ENCODE results near the gene PLCB1. TPM values are rescaled to one million over a fixed set of nuclear protein-coding genes. Genes with fewer than 3 reads are reported as not detected.

Gene PLCB1
- total and polyA plus RNA-seq, 2 experiments from 2014 or later, result 14.9 to 20.7 TPM

DNA sequence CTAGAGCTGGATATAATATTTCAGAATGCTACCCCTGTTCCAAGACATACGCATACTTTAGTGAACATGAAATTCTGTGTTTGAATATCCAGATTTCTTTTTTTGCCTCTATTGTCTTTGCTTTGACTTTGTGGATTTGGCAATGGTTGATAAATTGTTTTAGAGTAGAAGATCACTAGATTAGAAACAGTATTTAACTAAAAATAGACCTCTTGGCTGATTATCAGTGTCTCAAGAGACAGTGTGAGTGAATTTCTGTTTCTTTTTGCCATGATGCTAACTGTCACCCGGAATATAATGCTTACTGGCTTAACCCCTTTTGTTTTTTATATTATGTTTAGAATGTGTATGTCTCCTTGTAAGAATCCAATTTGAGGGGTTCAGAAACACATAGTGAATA is 102.5 kb downstream of the PLCB1 start (continued):
- TF ChIP-seq, protein P1, sequence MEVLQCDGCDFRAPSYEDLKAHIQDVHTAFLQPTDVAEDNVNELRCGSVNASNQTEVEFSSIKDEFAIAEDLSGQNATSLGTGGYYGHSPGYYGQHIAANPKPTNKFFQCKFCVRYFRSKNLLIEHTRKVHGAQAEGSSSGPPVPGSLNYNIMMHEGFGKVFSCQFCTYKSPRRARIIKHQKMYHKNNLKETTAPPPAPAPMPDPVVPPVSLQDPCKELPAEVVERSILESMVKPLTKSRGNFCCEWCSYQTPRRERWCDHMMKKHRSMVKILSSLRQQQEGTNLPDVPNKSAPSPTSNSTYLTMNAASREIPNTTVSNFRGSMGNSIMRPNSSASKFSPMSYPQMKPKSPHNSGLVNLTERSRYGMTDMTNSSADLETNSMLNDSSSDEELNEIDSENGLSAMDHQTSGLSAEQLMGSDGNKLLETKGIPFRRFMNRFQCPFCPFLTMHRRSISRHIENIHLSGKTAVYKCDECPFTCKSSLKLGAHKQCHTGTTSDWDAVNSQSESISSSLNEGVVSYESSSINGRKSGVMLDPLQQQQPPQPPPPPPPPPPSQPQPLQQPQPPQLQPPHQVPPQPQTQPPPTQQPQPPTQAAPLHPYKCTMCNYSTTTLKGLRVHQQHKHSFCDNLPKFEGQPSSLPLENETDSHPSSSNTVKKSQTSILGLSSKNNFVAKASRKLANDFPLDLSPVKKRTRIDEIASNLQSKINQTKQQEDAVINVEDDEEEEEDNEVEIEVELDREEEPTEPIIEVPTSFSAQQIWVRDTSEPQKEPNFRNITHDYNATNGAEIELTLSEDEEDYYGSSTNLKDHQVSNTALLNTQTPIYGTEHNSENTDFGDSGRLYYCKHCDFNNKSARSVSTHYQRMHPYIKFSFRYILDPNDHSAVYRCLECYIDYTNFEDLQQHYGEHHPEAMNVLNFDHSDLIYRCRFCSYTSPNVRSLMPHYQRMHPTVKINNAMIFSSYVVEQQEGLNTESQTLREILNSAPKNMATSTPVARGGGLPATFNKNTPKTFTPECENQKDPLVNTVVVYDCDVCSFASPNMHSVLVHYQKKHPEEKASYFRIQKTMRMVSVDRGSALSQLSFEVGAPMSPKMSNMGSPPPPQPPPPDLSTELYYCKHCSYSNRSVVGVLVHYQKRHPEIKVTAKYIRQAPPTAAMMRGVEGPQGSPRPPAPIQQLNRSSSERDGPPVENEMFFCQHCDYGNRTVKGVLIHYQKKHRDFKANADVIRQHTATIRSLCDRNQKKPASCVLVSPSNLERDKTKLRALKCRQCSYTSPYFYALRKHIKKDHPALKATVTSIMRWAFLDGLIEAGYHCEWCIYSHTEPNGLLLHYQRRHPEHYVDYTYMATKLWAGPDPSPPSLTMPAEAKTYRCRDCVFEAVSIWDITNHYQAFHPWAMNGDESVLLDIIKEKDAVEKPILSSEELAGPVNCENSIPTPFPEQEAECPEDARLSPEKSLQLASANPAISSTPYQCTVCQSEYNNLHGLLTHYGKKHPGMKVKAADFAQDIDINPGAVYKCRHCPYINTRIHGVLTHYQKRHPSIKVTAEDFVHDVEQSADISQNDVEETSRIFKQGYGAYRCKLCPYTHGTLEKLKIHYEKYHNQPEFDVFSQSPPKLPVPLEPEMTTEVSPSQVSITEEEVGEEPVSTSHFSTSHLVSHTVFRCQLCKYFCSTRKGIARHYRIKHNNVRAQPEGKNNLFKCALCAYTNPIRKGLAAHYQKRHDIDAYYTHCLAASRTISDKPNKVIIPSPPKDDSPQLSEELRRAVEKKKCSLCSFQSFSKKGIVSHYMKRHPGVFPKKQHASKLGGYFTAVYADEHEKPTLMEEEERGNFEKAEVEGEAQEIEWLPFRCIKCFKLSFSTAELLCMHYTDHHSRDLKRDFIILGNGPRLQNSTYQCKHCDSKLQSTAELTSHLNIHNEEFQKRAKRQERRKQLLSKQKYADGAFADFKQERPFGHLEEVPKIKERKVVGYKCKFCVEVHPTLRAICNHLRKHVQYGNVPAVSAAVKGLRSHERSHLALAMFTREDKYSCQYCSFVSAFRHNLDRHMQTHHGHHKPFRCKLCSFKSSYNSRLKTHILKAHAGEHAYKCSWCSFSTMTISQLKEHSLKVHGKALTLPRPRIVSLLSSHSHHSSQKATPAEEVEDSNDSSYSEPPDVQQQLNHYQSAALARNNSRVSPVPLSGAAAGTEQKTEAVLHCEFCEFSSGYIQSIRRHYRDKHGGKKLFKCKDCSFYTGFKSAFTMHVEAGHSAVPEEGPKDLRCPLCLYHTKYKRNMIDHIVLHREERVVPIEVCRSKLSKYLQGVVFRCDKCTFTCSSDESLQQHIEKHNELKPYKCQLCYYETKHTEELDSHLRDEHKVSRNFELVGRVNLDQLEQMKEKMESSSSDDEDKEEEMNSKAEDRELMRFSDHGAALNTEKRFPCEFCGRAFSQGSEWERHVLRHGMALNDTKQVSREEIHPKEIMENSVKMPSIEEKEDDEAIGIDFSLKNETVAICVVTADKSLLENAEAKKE (CRISPR knock-in tag; IDR thresholded peaks at IDR 0.05), result no peak
- TF ChIP-seq, protein P2, sequence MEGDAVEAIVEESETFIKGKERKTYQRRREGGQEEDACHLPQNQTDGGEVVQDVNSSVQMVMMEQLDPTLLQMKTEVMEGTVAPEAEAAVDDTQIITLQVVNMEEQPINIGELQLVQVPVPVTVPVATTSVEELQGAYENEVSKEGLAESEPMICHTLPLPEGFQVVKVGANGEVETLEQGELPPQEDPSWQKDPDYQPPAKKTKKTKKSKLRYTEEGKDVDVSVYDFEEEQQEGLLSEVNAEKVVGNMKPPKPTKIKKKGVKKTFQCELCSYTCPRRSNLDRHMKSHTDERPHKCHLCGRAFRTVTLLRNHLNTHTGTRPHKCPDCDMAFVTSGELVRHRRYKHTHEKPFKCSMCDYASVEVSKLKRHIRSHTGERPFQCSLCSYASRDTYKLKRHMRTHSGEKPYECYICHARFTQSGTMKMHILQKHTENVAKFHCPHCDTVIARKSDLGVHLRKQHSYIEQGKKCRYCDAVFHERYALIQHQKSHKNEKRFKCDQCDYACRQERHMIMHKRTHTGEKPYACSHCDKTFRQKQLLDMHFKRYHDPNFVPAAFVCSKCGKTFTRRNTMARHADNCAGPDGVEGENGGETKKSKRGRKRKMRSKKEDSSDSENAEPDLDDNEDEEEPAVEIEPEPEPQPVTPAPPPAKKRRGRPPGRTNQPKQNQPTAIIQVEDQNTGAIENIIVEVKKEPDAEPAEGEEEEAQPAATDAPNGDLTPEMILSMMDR (conservative IDR thresholded peaks at IDR 0.05; ENCODE audit: low read depth in 2 of 2), result no peak

DNA sequence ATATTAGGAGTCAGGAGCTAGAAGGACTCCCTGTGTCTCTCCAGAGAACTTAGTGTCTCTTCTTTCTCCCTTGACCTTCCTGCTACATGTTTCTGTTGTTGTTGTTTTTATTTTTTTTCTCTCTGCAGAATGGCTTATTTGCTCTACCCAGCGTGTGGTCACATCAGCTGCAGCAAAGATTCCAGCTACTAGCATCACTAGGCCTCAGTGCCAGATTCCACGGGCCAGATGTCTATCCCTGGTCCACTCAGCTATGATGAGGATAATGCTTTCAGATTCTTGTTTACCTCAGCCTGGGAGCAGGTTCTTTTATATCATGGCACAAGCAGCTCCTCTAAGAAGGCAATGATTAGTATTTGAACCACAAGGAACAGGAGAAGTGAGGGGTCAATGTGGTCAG is 110.0 kb downstream of the PLCB1 start:
- Mint-ChIP-seq H3K27me3 (ENCODE audit: insufficient read depth, low read depth, poor library complexity) (no peaks in the 10 kb centered on the region), H3K4me1 (peaks cover 6% of the 10 kb centered on the region; the same call in 2 of the 3 replicates), H3K9me3 (no peaks in the 10 kb centered on the region), H3K27ac (no peak overlapping the region), H3K36me3 (ENCODE audit: low read depth) (no peaks in the 10 kb centered on the region), H3K4me3 (no peak overlapping the region)
- ATAC-seq (no peak), DNase-seq (ENCODE audit: low spot score) (no peak)
- Histone ChIP-seq H3K27me3 (ENCODE audit: insufficient read depth) (no peaks in the 10 kb centered on the region), H3K27ac (ENCODE audit: low read depth) (no peak overlapping the region), H2AFZ (no peak overlapping the region), H3K36me3 (ENCODE audit: insufficient read depth) (no peaks in the 10 kb centered on the region), H3K79me2 (replicated peaks; ENCODE audit: insufficient read depth) (no peaks in the 10 kb centered on the region), H3K9me2 (ENCODE audit: insufficient read depth) (no peaks in the 10 kb centered on the region), H3K4me2 (no peak overlapping the region), H3K4me1 (ENCODE audit: insufficient read depth) (no peaks in the 10 kb centered on the region), H4K20me1 (replicated peaks; ENCODE audit: insufficient read depth) (no peaks in the 10 kb centered on the region), H3F3A (replicated peaks; ENCODE audit: low read depth) (no peaks in the 10 kb centered on the region), H3K4me3 (no peak overlapping the region)
- TF ChIP-seq ZNF331 (CRISPR knock-in tag; IDR thresholded peaks at IDR 0.05; ENCODE audit: low read depth) (no peak), JUNB (IDR thresholded peaks at IDR 0.05; ENCODE audit: unreplicated experiment) (no peak)
- TF ChIP-seq, protein P1 (CRISPR knock-in tag; IDR thresholded peaks at IDR 0.05), result no peak
- TF ChIP-seq, protein P3, sequence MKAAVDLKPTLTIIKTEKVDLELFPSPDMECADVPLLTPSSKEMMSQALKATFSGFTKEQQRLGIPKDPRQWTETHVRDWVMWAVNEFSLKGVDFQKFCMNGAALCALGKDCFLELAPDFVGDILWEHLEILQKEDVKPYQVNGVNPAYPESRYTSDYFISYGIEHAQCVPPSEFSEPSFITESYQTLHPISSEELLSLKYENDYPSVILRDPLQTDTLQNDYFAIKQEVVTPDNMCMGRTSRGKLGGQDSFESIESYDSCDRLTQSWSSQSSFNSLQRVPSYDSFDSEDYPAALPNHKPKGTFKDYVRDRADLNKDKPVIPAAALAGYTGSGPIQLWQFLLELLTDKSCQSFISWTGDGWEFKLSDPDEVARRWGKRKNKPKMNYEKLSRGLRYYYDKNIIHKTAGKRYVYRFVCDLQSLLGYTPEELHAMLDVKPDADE (IDR thresholded peaks at IDR 0.05), result no peak
